ENCODE results near the gene TMC5. TPM values are rescaled to one million over a fixed set of nuclear protein-coding genes. Genes with fewer than 3 reads are reported as not detected.
"Not testable (repeated sequence)": the region's sequence is repeated elsewhere in the genome, so short reads cannot be mapped to it uniquely, and the experiment has no call there.

The TMC5 gene
- total RNA-seq, result 1 to 10 TPM; 1.3 to 2.2 TPM
- polyA plus RNA-seq (2013, experiment 1 of 2), result 0.68 TPM
- polyA plus RNA-seq (2013, experiment 2 of 2), result 0.66 TPM
- long read RNA-seq, experiment 1, result 0 reads
- long read RNA-seq, experiment 2, partial matches to known transcripts, result 0 of 2 reads
- long read RNA-seq, experiment 2, other reads (novel, unspliced or antisense), result 2 of 2 reads
- long read RNA-seq, experiment 3, partial matches to known transcripts, result 0 of 1 reads
- long read RNA-seq, experiment 3, other reads (novel, unspliced or antisense), result 1 of 1 reads
- long read RNA-seq, experiment 4, full-length matches to known transcripts, result 1 of 3 reads
- long read RNA-seq, experiment 4, partial matches to known transcripts, result 0 of 3 reads
- long read RNA-seq, experiment 4, other reads (novel, unspliced or antisense), result 2 of 3 reads

- Histone ChIP-seq H3K4me3 (ENCODE audit: low read length) (no peak within 1 kb of the TSS), H3K27ac (ENCODE audit: low read depth, low read length) (no peak within 1 kb of the TSS), H3K9ac (ENCODE audit: extremely low read depth, low read length, poor library complexity, severe bottlenecking) (no peak within 1 kb of the TSS), H3K4me1 (ENCODE audit: control insufficient read depth, insufficient read depth, low read length) (no peaks in the 10 kb centered on the region), H3K27me3 (ENCODE audit: control insufficient read depth, insufficient read depth, low read length, poor library complexity, severe bottlenecking) (no peaks in the 10 kb centered on the region), H3K36me3 (ENCODE audit: control insufficient read depth, insufficient read depth, low read length) (no peaks in the 10 kb centered on the region), H3K9me3 (ENCODE audit: control insufficient read depth, low read length) (peaks cover 5% of the 10 kb centered on the region)
- H3K27me3 Mint-ChIP-seq (ENCODE audit: insufficient read depth), result no peaks in the 10 kb centered on the region
- no peak for DNase-seq
- H3K4me1 Mint-ChIP-seq, result no peaks in the 10 kb centered on the region
- no peaks in the 10 kb centered on the region for H3K36me3 Mint-ChIP-seq (ENCODE audit: low read depth)
- no peak for TF ChIP-seq CTCF (conservative IDR thresholded peaks at IDR 0.05)
- no peak within 1 kb of the TSS for H3K27ac Mint-ChIP-seq
- WGBS, 2 experiments (ENCODE audit: insufficient coverage in 1 of 2, insufficient read length in 1 of 2), result 89 to 92% methylated on average over 12 of the region's 12 CpGs
- H3K9me3 Mint-ChIP-seq, result peaks cover 7% of the 10 kb centered on the region
- H3K4me3 Mint-ChIP-seq, result no peak within 1 kb of the TSS
Measured at GRCh38 chr16:19417640-19418039, at the start of gene TMC5. Gene TMC5, plus strand, starts transcription at chr16:19417883. Its CDS starts 22,156 bp downstream, at chr16:19440039.

GRCh38 chr16:19372541-19372940 is 45.1 kb upstream of the TMC5 start:
- not testable (repeated sequence) for H3K4me3 Mint-ChIP-seq; H3K36me3 Mint-ChIP-seq (ENCODE audit: low read depth)
- WGBS, 2 experiments (ENCODE audit: insufficient coverage in 1 of 2, insufficient read length in 1 of 2), result 93 to 94% methylated on average over 3 to 7 of the region's 7 CpGs

GRCh38 chr16:19374402-19374801 is 43.3 kb upstream of the TMC5 start:
- no peak overlapping the region for H3K9ac ChIP-seq (ENCODE audit: extremely low read depth, low read length, poor library complexity, severe bottlenecking)
- H3K4me1 Mint-ChIP-seq, result no peaks in the 10 kb centered on the region
- no peaks in the 10 kb centered on the region for H3K36me3 ChIP-seq (ENCODE audit: control insufficient read depth, insufficient read depth, low read length)
- H3K27me3 ChIP-seq (ENCODE audit: control insufficient read depth, insufficient read depth, low read length, poor library complexity, severe bottlenecking), result no peaks in the 10 kb centered on the region
- 100% methylated on average over 3 of the region's 3 CpGs; no CpG with 5 or more reads in 1 of the 2 experiments for WGBS, 2 experiments (ENCODE audit: insufficient coverage in 1 of 2, insufficient read length in 1 of 2)
- H3K4me3 ChIP-seq (ENCODE audit: low read length), result no peak overlapping the region
- no peak overlapping the region for H3K27ac ChIP-seq (ENCODE audit: low read depth, low read length)
- peaks cover 6% of the 10 kb centered on the region for H3K9me3 Mint-ChIP-seq
- no peaks in the 10 kb centered on the region for H3K27me3 Mint-ChIP-seq (ENCODE audit: insufficient read depth)
- DNase-seq, result no peak
- no peaks in the 10 kb centered on the region for H3K9me3 ChIP-seq (ENCODE audit: control insufficient read depth, low read length)
- H3K4me1 ChIP-seq (ENCODE audit: control insufficient read depth, insufficient read depth, low read length), result no peaks in the 10 kb centered on the region
- no peaks in the 10 kb centered on the region for H3K36me3 Mint-ChIP-seq (ENCODE audit: low read depth)
- no peak overlapping the region for H3K27ac Mint-ChIP-seq
- H3K4me3 Mint-ChIP-seq, result no peak overlapping the region
- TF ChIP-seq CTCF (conservative IDR thresholded peaks at IDR 0.05), result no peak

More at GRCh38 chr16:19372541-19372940, 45.1 kb upstream of the TMC5 start:
- DNase-seq; H3K36me3 ChIP-seq (ENCODE audit: control insufficient read depth, insufficient read depth, low read length); H3K9me3 Mint-ChIP-seq; H3K27ac Mint-ChIP-seq; H3K4me3 ChIP-seq (ENCODE audit: low read length); H3K27me3 ChIP-seq (ENCODE audit: control insufficient read depth, insufficient read depth, low read length, poor library complexity, severe bottlenecking); H3K27me3 Mint-ChIP-seq (ENCODE audit: insufficient read depth); H3K4me1 ChIP-seq (ENCODE audit: control insufficient read depth, insufficient read depth, low read length); H3K9ac ChIP-seq (ENCODE audit: extremely low read depth, low read length, poor library complexity, severe bottlenecking); H3K4me1 Mint-ChIP-seq; H3K27ac ChIP-seq (ENCODE audit: low read depth, low read length): not testable (repeated sequence)
- H3K9me3 ChIP-seq (ENCODE audit: control insufficient read depth, low read length), result peaks cover 10% of the 10 kb centered on the region

All from endodermal cell (in vitro differentiated cells).